ENCODE measurements around the gene DSP. TPM values are rescaled to one million over a fixed set of nuclear protein-coding genes. Genes with fewer than 3 reads are reported as not detected.

DSP gene
- total RNA-seq, 2 experiments from 2014 or later, result 0.08 to 0.13 TPM

GRCh38 chr6:7542065-7542873, 798 bp downstream of the DSP start:
- ATAC-seq (peak; percentile 24), DNase-seq (no peak)
- peaks cover 15% of the 10 kb centered on the region for H3K4me1 Mint-ChIP-seq (ENCODE audit: low read depth)
- no peaks in the 10 kb centered on the region for H3K9me3 Mint-ChIP-seq (ENCODE audit: insufficient read depth)
- H3K27me3 Mint-ChIP-seq (ENCODE audit: low read depth), result peaks cover 64% of the 10 kb centered on the region
- ChIA-PET CTCF (interaction anchor here (1.1 to 1.3 kb wide), 2 partner anchors 48 to 464 kb away, joined by 3 to 4 read pairs; partner anchors contain the start of gene SNRNP48), POLR2A (no interaction called here)
- no peak overlapping the region for H3K27ac Mint-ChIP-seq
- H3K36me3 Mint-ChIP-seq (ENCODE audit: low read depth), result no peaks in the 10 kb centered on the region
- peak overlapping the region; percentile 74 for H3K4me3 Mint-ChIP-seq

GRCh38 chr6:7542874-7543624, 1.6 kb downstream of the DSP start:
- Mint-ChIP-seq H3K27me3 (ENCODE audit: low read depth) (peaks cover 61% of the 10 kb centered on the region), H3K9me3 (ENCODE audit: insufficient read depth) (no peaks in the 10 kb centered on the region), H3K4me3 (peak overlapping the region; percentile 74), H3K27ac (no peak overlapping the region), H3K36me3 (ENCODE audit: low read depth) (no peaks in the 10 kb centered on the region), H3K4me1 (ENCODE audit: low read depth) (peaks cover 15% of the 10 kb centered on the region)
- no peak for ATAC-seq
- ChIA-PET POLR2A (no interaction called here), CTCF (no interaction called here)
- no peak for DNase-seq

- ATAC-seq (no peak), DNase-seq (no peak)
- H3K9me3 Mint-ChIP-seq (ENCODE audit: insufficient read depth), result no peaks in the 10 kb centered on the region
- H3K4me3 Mint-ChIP-seq, result no peak overlapping the region
- H3K36me3 Mint-ChIP-seq (ENCODE audit: low read depth), result no peaks in the 10 kb centered on the region
- POLR2A ChIA-PET, result no interaction called here
- CTCF ChIA-PET, result no interaction called here
- peaks cover 58% of the 10 kb centered on the region for H3K27me3 Mint-ChIP-seq (ENCODE audit: low read depth)
- peaks cover 15% of the 10 kb centered on the region for H3K4me1 Mint-ChIP-seq (ENCODE audit: low read depth)
- H3K27ac Mint-ChIP-seq, result no peak overlapping the region
These were observed 2.4 kb downstream of the DSP start for GRCh38 chr6:7543789-7544424.

- no peak for DNase-seq
- ATAC-seq, result no peak
- POLR2A ChIA-PET, result no interaction called here
- CTCF ChIA-PET, result no interaction called here
- Mint-ChIP-seq H3K27ac (no peak overlapping the region), H3K4me1 (ENCODE audit: low read depth) (peaks cover 15% of the 10 kb centered on the region), H3K27me3 (ENCODE audit: low read depth) (peaks cover 58% of the 10 kb centered on the region), H3K36me3 (ENCODE audit: low read depth) (no peaks in the 10 kb centered on the region), H3K9me3 (ENCODE audit: insufficient read depth) (no peaks in the 10 kb centered on the region), H3K4me3 (no peak overlapping the region)
These were observed 3.1 kb downstream of the DSP start for GRCh38 chr6:7544597-7544996.

- Mint-ChIP-seq H3K4me3 (no peak overlapping the region), H3K27ac (no peak overlapping the region), H3K27me3 (ENCODE audit: low read depth) (peaks cover 50% of the 10 kb centered on the region), H3K4me1 (ENCODE audit: low read depth) (peaks cover 12% of the 10 kb centered on the region), H3K36me3 (ENCODE audit: low read depth) (no peaks in the 10 kb centered on the region), H3K9me3 (ENCODE audit: insufficient read depth) (no peaks in the 10 kb centered on the region)
- ChIA-PET POLR2A (no interaction called here), CTCF (no interaction called here)
- no peak for ATAC-seq
- DNase-seq, result no peak
These were observed 4.0 kb downstream of the DSP start for GRCh38 chr6:7545316-7546019.

- DNase-seq (no peak), ATAC-seq (no peak)
- no peaks in the 10 kb centered on the region for H3K9me3 Mint-ChIP-seq (ENCODE audit: insufficient read depth)
- H3K4me1 Mint-ChIP-seq (ENCODE audit: low read depth), result peaks cover 7% of the 10 kb centered on the region
- ChIA-PET POLR2A (no interaction called here), CTCF (no interaction called here)
- H3K4me3 Mint-ChIP-seq, result no peak overlapping the region
- peaks cover 47% of the 10 kb centered on the region for H3K27me3 Mint-ChIP-seq (ENCODE audit: low read depth)
- H3K27ac Mint-ChIP-seq, result no peak overlapping the region
- H3K36me3 Mint-ChIP-seq (ENCODE audit: low read depth), result no peaks in the 10 kb centered on the region
These were observed 4.5 kb downstream of the DSP start for GRCh38 chr6:7546020-7546369.

- ATAC-seq, result no peak
- Mint-ChIP-seq H3K27me3 (ENCODE audit: low read depth) (peaks cover 48% of the 10 kb centered on the region), H3K4me1 (ENCODE audit: low read depth) (peaks cover 5% of the 10 kb centered on the region), H3K4me3 (no peak overlapping the region), H3K9me3 (ENCODE audit: insufficient read depth) (no peaks in the 10 kb centered on the region), H3K27ac (no peak overlapping the region), H3K36me3 (ENCODE audit: low read depth) (no peaks in the 10 kb centered on the region)
- ChIA-PET CTCF (no interaction called here), POLR2A (no interaction called here)
- DNase-seq, result no peak
These were observed 4.9 kb downstream of the DSP start for GRCh38 chr6:7546383-7546782.

- Mint-ChIP-seq H3K9me3 (ENCODE audit: insufficient read depth) (no peaks in the 10 kb centered on the region), H3K4me1 (ENCODE audit: low read depth) (peaks cover 2% of the 10 kb centered on the region), H3K27ac (no peak overlapping the region), H3K36me3 (ENCODE audit: low read depth) (no peaks in the 10 kb centered on the region), H3K4me3 (no peak overlapping the region), H3K27me3 (ENCODE audit: low read depth) (peaks cover 50% of the 10 kb centered on the region)
- POLR2A ChIA-PET, result no interaction called here
- DNase-seq (no peak), ATAC-seq (no peak)
- CTCF ChIA-PET, result no interaction called here
These were observed 5.4 kb downstream of the DSP start for GRCh38 chr6:7546896-7547295.

GRCh38 chr6:7547315-7547714, 5.8 kb downstream of the DSP start:
- DNase-seq (no peak), ATAC-seq (no peak)
- Mint-ChIP-seq H3K27ac (no peak overlapping the region), H3K4me3 (no peak overlapping the region), H3K27me3 (ENCODE audit: low read depth) (peaks cover 51% of the 10 kb centered on the region), H3K4me1 (ENCODE audit: low read depth) (peaks cover 2% of the 10 kb centered on the region), H3K36me3 (ENCODE audit: low read depth) (no peaks in the 10 kb centered on the region), H3K9me3 (ENCODE audit: insufficient read depth) (no peaks in the 10 kb centered on the region)
- CTCF ChIA-PET, result no interaction called here
- POLR2A ChIA-PET, result no interaction called here

- Mint-ChIP-seq H3K27ac (no peak overlapping the region), H3K4me1 (ENCODE audit: low read depth) (no peaks in the 10 kb centered on the region), H3K36me3 (ENCODE audit: low read depth) (no peaks in the 10 kb centered on the region), H3K4me3 (no peak overlapping the region), H3K27me3 (ENCODE audit: low read depth) (peaks cover 51% of the 10 kb centered on the region), H3K9me3 (ENCODE audit: insufficient read depth) (no peaks in the 10 kb centered on the region)
- DNase-seq (no peak), ATAC-seq (no peak)
- ChIA-PET CTCF (no interaction called here), POLR2A (no interaction called here)
These were observed 8.9 kb downstream of the DSP start for GRCh38 chr6:7550433-7550801.

GRCh38 chr6:7554533-7555275, 13.2 kb downstream of the DSP start:
- Mint-ChIP-seq H3K9me3 (ENCODE audit: insufficient read depth) (no peaks in the 10 kb centered on the region), H3K4me1 (ENCODE audit: low read depth) (no peaks in the 10 kb centered on the region), H3K27me3 (ENCODE audit: low read depth) (peaks cover 38% of the 10 kb centered on the region), H3K4me3 (no peak overlapping the region), H3K36me3 (ENCODE audit: low read depth) (no peaks in the 10 kb centered on the region), H3K27ac (no peak overlapping the region)
- ChIA-PET POLR2A (no interaction called here), CTCF (no interaction called here)
- ATAC-seq, result no peak
- DNase-seq, result no peak

Measured in activated CD8-positive, alpha-beta T cell treated with anti-CD3 and anti-CD28 coated beads, Interleukin-2, amount 10 ng/mL, durations not matched to agents 7 days and 5 days (primary cell).